GM19397 (cell line): ENCODE data around the gene TNS3.

Experiments
- ATAC-seq: cut with Tn5 transposase; IDR thresholded peaks from one replicate; pipeline ENCODE4 v1.9.1; 2021; ENCODE audit warnings: mild to moderate bottlenecking, moderate library complexity; ENCODE audit not compliant: unreplicated experiment

TNS3 gene

DNA sequence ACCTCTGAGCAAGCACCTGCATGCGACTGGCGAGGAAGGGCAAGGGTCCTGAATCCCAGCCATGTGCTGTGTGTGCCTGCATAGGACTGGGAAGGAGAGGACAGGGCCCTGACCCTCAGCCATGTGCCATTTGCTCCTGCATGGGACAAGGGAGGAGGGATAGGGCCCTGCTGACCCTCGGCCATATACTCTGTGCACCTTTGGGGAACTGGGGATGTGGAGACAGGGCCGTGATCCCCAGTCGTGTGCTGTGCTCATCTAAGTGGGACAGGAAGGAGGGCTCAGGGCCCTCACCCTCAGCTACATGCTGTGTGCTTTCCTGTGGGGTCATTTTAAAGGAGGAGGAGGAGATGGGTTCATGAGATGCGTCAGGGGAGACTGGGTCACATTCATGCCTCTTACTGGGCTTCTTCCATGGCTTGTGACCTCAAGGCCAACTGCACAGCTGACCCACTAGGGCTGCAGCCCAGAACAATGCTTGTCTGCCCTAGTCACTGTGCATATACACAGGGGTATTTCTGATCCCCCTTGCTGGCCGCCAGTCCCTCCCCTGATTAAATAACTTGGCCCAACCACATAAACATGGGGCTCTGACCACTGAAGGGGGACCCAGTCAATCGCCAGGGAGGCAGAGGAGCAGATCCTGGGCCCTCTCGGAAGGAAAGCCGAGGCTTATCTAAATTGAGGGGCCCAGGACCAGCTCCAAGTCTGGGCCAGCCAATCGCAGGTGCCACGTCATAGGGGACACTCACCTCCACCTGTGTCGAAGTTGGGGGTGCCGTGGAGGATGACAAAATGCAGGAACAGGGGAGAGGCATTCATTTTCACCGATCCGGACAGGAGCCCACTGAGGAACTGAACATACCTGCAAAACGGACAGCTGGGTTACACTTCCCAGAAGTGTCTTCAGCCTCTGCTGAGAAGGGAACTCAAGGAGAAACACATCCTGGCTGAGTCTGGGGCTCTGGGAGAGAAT, 167.3 kb downstream of the TNS3 start:
- ATAC-seq: no peak

DNA sequence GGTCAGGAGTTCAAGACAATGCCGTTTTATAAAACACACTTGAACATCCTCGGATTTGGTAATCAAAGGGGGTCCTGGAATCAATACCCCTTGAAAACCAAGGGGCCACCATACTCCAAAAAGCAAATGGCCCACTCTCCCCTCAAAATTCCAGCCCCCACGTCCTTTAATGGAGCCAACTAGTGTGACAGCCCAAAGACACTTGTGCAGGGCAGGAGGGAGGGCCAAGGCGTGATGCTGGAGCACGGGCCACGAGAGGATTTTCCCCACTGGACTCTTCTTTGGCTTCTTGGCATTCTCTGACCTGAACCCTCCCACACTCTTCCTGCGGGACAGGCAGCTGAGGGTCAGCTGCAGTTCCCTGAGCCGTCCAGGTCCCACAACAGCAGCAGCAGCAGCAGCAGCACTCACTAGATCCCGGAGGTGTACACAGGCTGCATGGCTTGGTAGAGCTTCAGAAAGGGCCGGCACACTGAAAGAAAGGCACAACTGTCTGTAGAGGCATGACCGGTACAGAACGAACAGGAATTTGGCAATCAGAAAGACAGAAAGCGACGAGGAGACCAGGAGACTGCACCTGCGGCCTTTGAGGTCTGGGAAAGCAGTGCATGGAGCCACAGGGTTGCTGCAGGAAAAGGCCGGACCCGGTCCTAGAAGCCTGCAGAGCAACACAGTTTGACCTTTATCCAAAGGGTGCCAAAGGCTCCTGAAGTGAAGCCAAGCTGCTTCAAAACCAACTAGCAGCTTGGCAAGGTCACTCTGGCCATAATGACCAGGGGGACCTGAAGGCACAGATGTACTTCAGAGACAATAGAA, 168.2 kb downstream of the TNS3 start:
- no peak for ATAC-seq

DNA sequence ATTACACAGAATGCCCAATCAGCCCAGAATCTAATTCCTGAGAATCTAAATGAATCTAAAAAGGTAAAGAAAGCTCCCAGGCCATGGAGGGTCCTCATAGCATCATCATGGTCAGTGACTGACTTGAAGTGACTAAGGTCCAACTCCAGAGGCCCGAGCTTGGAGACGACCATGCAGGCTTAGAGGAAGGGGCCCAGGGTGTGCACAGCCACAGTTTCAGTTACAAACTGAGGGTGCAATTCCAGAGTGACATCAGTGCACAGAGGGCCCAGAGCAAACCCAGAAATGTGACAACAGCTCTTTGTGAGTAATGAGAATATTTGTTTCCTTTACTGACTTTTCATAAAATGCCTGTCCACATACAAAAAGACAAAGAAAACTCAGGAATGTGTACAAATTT, 170.0 kb downstream of the TNS3 start:
- no peak for ATAC-seq

DNA sequence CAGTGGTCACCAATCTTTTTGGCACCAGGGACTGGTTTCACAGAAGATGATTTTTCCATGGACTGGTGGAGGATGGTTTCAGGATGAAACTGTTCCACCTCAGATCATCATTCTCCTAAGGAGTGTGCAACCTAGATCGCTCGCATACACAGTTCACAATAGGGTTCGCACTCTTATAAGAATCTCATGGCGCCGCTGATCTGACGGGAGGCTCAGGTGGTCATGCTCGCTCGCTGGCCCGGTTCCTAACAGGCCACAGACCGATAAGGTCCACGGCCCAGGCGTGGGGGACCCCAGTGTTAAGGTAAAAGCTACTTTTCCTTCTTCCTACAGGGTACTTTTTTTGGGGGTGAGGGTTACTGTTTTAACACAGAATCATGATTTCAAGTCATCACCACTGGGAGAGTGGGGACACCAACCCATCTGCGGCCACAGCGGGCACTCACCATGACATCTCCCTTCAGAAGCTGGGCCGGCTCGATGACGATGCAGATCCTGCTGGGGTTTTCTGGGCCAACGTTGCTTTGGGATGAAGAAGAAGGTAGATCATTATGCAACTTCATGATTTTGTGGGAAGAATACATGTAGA, 170.5 kb downstream of the TNS3 start:
- ATAC-seq: no peak

DNA sequence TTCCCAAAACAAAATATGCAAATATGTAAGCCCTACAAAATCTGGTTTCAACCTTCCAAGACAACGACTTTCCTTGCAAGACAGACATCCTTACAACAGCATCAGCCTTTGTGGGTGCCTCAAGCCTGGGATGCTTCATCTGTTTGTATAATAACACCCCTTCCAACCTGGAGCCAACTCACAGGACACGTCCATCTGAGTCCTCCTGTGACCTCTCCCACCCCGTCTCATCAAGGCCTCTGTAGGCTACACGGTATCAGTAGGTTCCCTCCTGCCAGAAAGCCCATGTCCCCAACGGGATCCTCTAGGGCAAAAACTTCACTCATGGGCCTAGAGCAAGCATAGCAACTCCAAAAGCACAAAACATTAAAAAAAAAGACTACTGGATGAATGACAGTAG, 173.2 kb downstream of the TNS3 start:
- no peak for ATAC-seq

DNA sequence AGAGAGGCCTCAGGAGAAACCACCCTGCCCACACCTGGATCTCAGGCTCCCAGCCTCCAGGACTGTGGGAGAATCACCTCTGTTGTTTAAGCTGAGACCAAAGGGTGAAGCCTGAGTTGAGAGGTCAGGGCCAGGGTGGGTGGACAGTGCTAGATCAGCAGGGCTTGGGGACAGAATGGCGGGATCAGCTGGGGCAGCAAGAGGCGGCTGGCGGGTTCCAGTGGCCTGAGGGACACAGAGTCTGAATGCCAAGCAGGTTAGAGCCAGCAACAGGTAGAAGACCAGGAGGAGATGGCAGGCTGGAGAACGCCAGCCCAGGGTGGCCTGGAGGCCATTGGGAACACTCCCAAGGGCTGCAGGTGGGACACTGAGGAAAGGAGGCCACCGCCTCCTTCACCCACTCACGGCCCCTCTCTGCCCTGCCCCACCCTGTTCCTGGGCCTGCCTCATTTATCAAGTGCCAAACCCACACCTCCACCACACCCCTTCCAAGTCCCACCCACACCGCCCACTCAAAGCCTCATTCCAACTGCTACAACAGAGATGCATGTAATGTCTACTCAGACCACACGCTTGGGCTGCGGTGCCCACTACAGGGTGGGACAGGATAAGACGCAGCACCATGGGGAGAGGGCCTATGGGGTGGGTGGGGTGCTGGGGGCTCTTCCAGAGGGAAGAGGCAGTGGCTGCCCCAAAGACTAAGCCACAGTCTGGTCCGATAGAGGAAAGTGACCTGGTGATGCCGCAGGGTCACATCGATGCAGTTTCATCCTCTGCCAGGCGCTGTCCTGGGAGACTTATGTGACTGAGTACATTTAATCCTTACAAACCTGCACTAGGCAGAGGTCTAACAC, 173.9 kb downstream of the TNS3 start:
- no peak for ATAC-seq

DNA sequence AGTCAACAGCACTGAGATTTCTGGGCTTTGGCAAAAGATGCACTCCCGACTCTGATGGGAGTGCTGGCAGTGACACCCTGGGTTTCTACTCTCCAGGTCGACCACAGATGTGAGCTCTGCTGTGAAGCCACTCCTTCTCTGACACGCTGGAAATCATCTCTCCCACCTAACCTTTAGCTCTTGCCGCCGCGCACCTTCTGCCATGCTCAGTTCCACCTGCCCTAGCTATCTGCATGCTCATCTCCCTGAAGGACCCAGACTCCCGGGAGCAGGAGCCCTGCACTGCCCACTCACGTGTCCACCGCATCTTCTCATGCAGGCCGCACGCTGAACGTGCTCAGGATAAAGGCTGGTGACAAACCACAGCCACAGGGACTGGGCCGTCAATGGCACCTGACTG, 174.8 kb downstream of the TNS3 start:
- no peak for ATAC-seq

DNA sequence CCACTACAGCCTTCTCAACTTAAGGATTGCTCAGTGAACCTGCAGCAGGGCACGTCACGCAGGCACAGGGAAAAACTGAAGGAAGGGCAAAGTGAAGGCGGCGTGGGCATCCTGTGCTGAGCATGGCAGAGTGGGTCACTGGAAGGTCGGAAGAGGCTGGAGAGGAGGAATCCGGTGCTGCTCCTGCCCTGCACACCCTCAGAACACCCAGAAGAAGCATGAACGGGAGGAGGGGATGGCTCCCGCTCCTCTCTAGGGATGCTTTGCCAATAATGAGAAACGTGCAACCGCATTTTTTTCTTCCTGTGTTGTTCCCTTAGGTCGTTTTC, 175.1 kb downstream of the TNS3 start:
- no peak for ATAC-seq

DNA sequence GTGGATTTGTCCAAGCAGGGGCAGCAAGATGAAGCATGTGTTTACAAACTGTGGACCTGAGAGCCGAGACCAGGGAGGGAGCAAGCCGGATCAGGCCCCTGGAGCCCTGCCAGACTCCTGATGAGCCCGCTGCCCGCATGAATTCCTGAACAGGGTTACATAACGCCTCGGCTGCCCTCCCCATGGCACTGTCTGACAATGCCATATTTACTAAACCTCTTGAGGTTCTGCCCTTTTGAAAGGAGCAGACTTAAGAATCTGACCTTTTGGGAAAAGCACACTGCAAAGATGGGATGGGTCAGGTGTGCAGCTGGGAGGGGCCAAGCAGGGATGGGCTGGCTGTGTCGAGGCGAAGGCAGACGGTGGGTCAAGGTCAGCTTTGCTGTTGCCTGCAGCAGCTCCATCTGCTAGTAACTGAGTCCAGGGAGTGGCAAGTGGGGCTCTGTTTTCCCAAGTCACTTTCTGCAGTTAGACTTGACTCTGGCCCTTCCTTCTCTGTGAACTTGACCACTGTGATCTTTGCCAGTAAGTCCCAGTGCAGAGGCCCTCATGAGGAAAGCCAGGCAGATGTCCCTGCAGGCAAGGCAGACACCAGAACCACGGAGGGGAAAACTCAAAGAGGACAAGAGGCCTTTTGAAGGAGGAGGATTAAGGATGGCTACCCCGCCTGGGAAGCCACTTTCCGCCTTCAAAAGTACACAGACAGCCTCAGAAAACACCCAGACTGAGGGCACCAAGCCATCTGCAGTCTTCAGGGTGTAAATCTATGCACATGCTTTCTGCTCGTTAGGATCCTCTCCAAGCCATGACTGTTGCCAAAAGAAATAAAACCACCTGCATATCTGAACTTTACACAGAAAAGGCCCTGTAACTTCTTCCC, 175.8 kb downstream of the TNS3 start:
- no peak for ATAC-seq

DNA sequence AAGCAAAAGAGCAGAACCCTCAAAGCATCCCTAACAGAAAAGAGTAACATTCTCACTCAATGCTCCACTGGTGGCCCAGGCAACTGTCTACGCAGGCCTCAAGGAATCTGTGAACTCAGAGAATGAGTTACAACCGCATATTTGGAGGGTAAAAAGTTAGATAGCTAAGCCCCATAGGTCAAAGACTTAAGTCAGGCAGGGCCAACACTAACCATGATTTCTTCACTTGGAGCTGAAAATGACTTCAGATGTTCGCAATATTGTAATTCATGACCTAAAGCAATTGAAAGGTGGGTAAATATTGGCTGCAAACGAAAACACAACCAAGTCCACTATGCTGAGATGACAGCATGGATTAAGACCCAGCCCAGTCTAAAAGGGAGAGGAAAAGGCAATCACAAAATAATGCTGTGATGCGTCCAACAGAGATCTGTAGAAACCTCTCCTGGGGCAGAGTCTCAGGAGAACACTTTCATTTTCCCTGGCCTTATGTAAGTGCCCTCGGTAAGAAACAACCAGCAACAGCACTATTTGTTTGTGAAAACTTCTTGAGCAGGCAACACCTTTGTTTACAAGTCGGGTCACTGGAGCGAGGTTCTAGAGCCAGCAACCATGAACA, 176.5 kb downstream of the TNS3 start:
- no peak for ATAC-seq

DNA sequence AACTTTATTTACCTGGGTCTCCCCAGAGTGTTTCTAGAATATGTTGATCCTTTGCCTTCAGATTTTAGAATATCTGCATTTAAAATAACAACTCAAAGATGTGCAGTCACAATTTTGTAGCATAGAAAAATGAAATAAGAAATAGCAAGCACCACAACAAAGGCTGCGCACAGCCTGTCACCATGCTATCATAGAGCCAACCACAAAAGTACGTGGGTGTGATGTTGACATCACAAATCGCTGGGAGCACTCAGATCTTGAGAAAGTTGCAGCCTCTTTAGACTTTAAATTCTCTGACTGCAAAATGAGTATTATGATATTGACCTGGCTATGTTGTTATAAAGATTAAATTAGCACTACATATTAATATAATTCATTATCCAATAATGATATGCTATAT, 177.9 kb downstream of the TNS3 start:
- ATAC-seq: no peak

DNA sequence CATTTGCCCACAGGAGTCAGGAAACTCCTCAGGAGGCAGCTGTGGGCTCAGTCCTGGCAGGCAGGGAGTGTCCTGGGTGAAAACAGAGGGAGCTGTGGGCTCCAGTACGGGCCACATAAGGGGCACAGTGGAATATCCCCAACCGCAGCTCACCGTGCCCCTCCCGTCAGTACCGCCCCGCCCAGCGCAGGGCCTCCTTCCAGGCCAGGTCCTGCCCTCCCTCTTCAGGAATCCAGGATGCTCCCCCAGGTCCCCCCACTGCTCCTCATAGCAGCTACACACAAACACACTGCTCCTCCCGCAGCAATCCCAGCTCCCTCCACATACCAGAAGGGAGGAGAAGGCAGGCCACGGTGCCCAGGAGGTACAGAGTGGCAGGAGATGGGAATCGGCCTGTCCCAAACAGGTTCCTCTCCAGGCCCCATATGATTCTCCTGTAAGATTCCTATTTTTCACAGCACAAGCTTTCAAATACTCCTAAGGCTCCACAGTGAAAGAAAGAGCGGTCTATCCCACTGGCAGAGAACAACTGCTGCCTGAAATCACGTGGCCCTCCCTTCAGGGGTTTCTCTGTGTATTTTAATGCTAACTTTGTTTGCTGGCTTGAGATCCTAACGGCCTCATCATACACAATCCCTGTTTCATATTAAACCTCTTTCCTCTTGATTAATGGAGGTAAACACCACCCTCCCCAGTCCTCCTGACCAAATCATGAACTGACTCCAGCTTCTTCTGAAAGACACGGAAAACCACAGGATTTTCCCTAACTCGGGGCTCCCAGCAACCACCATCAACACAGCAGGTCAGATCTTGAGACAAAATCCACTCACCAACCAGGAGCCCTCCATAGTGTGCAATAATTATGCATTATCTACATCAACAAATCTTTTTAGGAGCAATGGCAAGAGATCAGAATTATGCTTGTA, 178.7 kb downstream of the TNS3 start:
- ATAC-seq: no peak

DNA sequence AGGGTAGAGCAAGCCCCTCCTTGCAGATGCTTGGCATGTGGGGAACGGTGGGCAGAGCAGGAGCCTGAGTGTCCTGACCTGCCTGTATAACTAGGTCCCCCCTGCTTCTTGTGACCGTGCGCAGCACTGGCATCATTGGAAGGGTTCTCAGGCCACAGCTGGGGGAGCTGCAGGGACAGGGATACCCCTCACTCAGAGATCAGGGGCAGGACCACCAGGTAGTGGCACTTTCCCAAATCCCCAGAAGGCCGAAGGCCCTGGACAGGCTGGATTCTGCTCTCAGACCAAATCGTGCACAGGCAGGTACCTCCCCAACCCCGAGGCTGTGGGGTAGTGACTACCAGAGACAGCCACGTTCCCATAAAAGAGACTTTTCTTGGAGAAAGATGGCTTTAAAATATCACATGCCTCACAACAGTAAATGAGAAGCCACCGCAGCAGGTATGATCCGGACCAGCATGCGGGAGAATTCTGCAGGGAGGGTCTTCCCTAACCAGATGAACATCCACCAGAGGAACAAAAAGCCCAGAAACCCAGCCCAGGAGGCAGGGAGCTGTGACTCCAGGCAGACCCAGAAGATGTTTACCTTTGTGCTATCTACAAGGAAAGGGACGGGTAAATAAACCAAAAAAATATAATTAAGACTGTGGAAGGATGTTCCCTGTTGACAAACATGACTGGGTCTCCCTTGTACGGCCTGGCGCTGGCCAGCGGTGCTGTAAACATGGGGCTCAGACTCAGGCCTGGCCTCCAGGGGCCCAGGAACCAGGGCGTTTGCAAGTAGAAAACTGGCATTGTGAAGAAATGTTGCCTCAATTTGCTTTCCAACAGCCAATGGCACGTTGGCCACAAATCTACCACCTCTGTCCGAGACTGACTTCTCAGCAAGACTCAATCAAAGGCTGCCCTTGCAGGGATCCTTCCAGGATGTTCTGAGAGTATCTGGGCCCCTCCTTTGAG, 180.0 kb downstream of the TNS3 start:
- no peak for ATAC-seq

DNA sequence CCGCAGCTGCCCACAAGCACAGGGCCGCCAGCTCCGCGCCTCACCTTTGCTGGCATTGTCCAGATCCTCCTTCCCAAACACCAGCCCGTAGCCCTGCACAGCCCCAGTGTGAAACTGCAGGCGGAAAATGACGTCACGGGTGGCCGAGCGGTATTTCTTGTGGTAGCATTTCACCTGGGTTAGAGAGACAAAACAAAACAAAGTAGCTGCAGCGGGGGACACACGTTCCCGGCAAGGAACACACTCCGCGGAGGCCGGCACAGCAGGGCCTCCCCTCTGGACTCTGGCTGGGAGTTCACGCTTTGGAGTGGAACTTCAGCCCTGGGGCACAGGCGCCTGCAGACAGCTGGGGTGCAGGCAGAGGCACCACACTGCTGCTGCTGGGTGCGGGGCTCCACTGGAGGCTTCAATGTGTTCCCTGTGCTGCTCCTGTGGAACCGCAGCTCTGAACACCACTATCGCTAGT, 181.1 kb downstream of the TNS3 start:
- ATAC-seq: no peak

DNA sequence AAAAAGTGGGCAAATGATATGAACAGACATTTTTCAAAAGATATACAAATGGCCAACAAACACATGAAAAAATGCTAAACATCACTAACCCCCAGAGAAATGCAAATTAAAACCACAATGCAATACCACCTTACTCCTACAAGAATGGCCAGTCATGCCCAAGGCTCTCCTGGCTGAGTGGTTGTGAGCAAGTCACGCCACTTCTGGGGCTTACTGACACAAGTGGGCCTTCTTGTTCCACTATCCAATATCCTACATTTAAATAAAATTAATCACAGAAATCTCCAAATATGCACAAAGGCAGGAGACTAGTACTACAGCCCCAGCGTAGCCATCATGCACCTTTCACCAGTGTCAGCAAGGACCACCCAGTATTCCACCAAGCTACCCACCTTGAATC, 181.9 kb downstream of the TNS3 start:
- ATAC-seq: no peak

DNA sequence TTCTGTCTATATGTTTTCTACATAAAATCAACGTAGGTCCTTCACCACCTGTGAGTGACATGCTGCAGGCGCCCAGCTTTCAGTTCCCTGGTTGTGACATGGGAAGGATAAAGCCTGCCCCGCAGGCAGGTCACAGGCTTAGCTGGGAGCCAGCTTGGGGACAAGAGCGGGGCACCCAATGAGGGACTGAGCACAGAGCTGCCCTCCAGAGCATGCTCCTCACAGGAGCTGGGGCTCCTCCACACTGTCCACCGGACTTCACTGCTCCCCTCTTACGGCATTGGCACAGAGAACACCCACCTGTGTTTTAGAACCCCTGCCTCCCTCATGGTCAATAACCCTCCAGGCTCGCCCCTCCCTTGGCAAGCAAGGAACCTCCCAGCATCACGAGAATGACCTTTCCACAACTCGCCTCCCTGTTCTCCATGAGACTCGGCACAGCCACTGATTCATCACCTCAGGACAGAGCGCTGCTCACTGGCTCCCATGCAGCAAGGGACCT, 187.1 kb downstream of the TNS3 start:
- no peak for ATAC-seq

DNA sequence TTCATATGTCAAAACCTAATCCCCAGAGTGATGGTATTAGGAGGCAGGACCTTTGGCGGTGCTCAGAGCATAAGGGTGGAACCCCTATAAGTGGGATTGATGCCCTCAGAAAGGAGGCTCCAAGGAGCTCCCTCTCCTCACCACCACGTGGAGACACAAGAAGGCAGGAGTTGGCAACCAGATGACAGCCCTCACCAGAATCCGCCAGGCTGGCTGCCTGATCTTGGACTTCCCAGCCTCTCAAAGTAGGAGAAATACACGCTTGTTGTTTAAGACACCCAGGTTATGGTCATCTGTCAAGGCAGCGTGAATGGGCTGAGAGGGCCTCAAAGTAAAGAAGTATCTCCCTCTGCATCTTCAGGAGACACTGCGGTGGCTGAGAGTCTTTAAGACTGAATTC, 187.7 kb downstream of the TNS3 start:
- ATAC-seq: no peak
